Endodermal cell (in vitro differentiated cells): ENCODE data around the gene NKD1. TPM values are rescaled to one million over a fixed set of nuclear protein-coding genes. Genes with fewer than 3 reads are reported as not detected.

ENCODE experiments used
- DNase-seq: peaks from one replicate; pipeline ENCODE4 v3.0.0-alpha.2; 2017
- H3K27ac ChIP-seq: 2 replicates; pipeline ENCODE4 v1.5.1; 2013; ENCODE audit warnings: mild to moderate bottlenecking, low read depth, low read length, moderate library complexity
- H3K27me3 ChIP-seq: 2 replicates; pipeline ENCODE4 v1.6.1; 2013; ENCODE audit warnings: mild to moderate bottlenecking, low read length, moderate library complexity; ENCODE audit not compliant: insufficient read depth, control insufficient read depth, poor library complexity, severe bottlenecking
- H3K36me3 ChIP-seq: 2 replicates; pipeline ENCODE4 v1.7.0; 2013; ENCODE audit warnings: mild to moderate bottlenecking, low read length, moderate library complexity; ENCODE audit not compliant: control insufficient read depth, insufficient read depth
- H3K4me1 ChIP-seq: one replicate; pipeline ENCODE4 v1.7.0; 2013; ENCODE audit warnings: low read length; ENCODE audit not compliant: control insufficient read depth, insufficient read depth
- H3K4me3 ChIP-seq: 2 replicates; pipeline ENCODE4 v1.5.1; 2013; ENCODE audit warnings: mild to moderate bottlenecking, low read length, moderate library complexity
- H3K9ac ChIP-seq: 2 replicates; pipeline ENCODE4 v1.6.1; 2013; ENCODE audit warnings: mild to moderate bottlenecking, low read length, moderate library complexity; ENCODE audit not compliant: poor library complexity, severe bottlenecking; ENCODE audit errors: extremely low read depth
- H3K9me3 ChIP-seq: 2 replicates; pipeline ENCODE4 v1.6.1; 2013; ENCODE audit warnings: mild to moderate bottlenecking, low read length, moderate library complexity; ENCODE audit not compliant: control insufficient read depth
- H3K27ac Mint-ChIP-seq: 2 replicates; pipeline ENCODE4 v1.8.0; 2020; ENCODE audit warnings: mixed read lengths
- H3K27me3 Mint-ChIP-seq: 2 replicates; pipeline ENCODE4 v1.8.0; 2021; ENCODE audit warnings: mild to moderate bottlenecking, mixed read lengths; ENCODE audit not compliant: insufficient read depth
- H3K36me3 Mint-ChIP-seq: 2 replicates; pipeline ENCODE4 v1.8.0; 2020; ENCODE audit warnings: low read depth, mixed read lengths
- H3K4me1 Mint-ChIP-seq: 2 replicates; pipeline ENCODE4 v1.8.0; 2020; ENCODE audit warnings: mixed read lengths
- H3K4me3 Mint-ChIP-seq: 2 replicates; pipeline ENCODE4 v1.8.0; 2020; ENCODE audit warnings: mild to moderate bottlenecking, moderate library complexity, mixed read lengths
- H3K9me3 Mint-ChIP-seq: 2 replicates; pipeline ENCODE4 v1.8.0; 2020; ENCODE audit warnings: mild to moderate bottlenecking, mixed read lengths
- WGBS, 2 experiments: methylation state at CpG; one replicate each; pipeline versions ENCODE4 v1.1.5 to v1.1.7; 2013; ENCODE audit warnings: missing lambda C conversion rate in 2 of 2, mixed read lengths in 1 of 2; ENCODE audit not compliant: insufficient coverage in 1 of 2, insufficient read length in 1 of 2; 5-methylcytosine and 5-hydroxymethylcytosine counted together
- total RNA-seq, 2 donors: library from RNA; stranded (reverse); fragmentation: NEBNext Ultra II Directional in 1 of 2; extraction: Animal tissue kit (Norgen Biotek cat#: 25700) in 1 of 2; gene quantifications; 2 replicates in 1 of 2; 3 replicates in 1 of 2; pipeline ENCODE4 v1.2.1, GENCODE V29; 2021
- TF ChIP-seq, protein P1 (sequence below): fragments of 200-600 bp; sonication (generic); conservative IDR thresholded peaks from 2 replicates; pipeline ENCODE4 v1.5.0; 2021; ENCODE audit warnings: antibody characterized with exemption, mild to moderate bottlenecking

The NKD1 gene
- total RNA-seq, 2 donors from 2014 or later: 7.0 to 9.5 TPM

DNA sequence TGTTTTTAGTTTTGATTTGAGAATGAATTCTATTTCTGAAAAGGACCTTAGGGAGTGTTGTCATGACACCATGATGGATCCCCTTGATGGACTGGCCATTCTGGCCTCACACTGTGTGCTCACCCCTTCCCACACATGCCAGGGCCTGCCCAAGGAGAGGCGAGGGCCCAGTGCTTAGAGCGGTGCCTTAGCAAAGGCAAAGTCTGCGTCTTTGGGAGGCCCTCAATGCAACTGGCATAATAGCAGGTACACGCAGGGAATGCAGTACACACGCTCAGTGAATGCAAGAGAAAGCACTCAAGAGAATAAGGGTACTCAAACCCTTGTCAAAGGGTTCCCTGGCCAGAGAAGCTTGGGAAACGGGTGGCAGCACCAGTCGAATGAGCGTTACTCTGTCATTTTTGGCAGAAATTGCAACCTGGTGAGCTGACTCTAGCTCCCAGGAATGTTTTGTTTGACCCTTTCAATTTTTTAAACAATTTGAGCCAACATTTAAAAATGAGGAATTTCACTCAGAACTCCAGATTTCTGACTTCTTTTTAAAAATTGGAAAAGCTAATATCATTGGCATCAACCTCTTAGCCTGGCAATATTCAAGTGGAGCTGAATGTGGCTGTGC, 32.1 kb downstream of the NKD1 start:
- no peak overlapping the region for H3K27ac Mint-ChIP-seq
- peaks cover 3% of the 10 kb centered on the region for H3K4me1 Mint-ChIP-seq
- WGBS, 2 experiments: 93 to 97% methylated on average over 8 of the region's 8 CpGs

DNA sequence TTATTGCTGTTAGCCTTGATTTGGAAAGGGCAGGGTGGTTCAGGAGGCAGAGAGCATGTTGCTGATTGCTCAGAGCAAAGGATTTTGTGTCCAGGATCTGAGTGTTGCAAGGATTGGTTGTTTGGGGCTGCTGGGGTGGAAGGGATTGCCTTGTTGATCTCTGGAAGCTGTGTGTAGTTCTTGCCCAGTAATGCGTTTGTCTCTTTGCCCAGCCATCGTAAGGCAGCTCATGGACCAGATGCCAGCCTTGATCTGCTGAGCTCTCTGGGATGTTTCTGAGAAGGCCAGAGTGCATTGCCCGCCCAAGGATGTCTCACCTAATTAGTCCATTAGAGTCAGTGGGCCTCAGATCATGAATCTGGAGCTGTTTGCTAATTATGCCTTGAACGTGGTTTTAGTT, 33.6 kb downstream of the NKD1 start:
- Histone ChIP-seq H3K27me3 (peaks cover 11% of the 10 kb centered on the region), H3K4me1 (no peaks in the 10 kb centered on the region), H3K4me3 (no peak overlapping the region), H3K27ac (no peak overlapping the region), H3K9ac (no peak overlapping the region), H3K9me3 (peaks cover 4% of the 10 kb centered on the region), H3K36me3 (no peaks in the 10 kb centered on the region)
- no peak for DNase-seq
- TF ChIP-seq, protein P1, sequence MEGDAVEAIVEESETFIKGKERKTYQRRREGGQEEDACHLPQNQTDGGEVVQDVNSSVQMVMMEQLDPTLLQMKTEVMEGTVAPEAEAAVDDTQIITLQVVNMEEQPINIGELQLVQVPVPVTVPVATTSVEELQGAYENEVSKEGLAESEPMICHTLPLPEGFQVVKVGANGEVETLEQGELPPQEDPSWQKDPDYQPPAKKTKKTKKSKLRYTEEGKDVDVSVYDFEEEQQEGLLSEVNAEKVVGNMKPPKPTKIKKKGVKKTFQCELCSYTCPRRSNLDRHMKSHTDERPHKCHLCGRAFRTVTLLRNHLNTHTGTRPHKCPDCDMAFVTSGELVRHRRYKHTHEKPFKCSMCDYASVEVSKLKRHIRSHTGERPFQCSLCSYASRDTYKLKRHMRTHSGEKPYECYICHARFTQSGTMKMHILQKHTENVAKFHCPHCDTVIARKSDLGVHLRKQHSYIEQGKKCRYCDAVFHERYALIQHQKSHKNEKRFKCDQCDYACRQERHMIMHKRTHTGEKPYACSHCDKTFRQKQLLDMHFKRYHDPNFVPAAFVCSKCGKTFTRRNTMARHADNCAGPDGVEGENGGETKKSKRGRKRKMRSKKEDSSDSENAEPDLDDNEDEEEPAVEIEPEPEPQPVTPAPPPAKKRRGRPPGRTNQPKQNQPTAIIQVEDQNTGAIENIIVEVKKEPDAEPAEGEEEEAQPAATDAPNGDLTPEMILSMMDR: no peak
- Mint-ChIP-seq H3K4me3 (no peak overlapping the region), H3K9me3 (no peaks in the 10 kb centered on the region), H3K36me3 (no peaks in the 10 kb centered on the region), H3K27ac (no peak overlapping the region), H3K27me3 (peaks cover 17% of the 10 kb centered on the region), H3K4me1 (peaks cover 3% of the 10 kb centered on the region)
- 94 to 100% methylated on average over 3 to 4 of the region's 4 CpGs for WGBS, 2 experiments

More for the DNA sequence above, 32.1 kb downstream of the NKD1 start:
- Histone ChIP-seq H3K9ac (no peak overlapping the region), H3K4me3 (no peak overlapping the region), H3K27ac (no peak overlapping the region), H3K9me3 (no peaks in the 10 kb centered on the region), H3K4me1 (no peaks in the 10 kb centered on the region), H3K27me3 (peaks cover under 1% of the 10 kb centered on the region), H3K36me3 (no peaks in the 10 kb centered on the region)
- H3K36me3 Mint-ChIP-seq: no peaks in the 10 kb centered on the region
- peaks cover 3% of the 10 kb centered on the region for H3K27me3 Mint-ChIP-seq
- TF ChIP-seq, protein P1: no peak
- DNase-seq: no peak
- H3K4me3 Mint-ChIP-seq: no peak overlapping the region
- H3K9me3 Mint-ChIP-seq: no peaks in the 10 kb centered on the region

DNA sequence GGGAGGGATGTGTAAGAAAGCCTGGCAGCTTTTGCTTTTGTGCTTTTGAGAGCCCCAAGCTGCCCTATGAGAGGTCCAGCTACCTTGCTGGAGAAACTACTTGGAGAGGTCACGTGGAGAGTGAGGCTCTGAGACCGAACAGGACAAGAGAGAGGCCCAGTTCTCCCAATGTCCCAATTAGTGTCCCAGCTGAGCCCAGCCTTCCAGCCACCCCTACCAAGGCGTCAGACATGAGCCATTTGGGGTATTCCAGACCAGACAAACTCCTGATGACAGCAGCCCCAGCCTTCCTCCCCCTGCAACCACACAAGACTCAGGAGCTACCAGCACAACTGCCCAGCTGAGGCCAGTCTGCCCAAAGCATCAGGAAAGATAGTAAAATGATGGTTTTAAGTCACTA, 35.0 kb downstream of the NKD1 start:
- Histone ChIP-seq H3K27ac (no peak overlapping the region), H3K36me3 (no peaks in the 10 kb centered on the region), H3K9ac (no peak overlapping the region), H3K27me3 (peaks cover 11% of the 10 kb centered on the region), H3K9me3 (peaks cover 15% of the 10 kb centered on the region), H3K4me3 (no peak overlapping the region), H3K4me1 (no peaks in the 10 kb centered on the region)
- Mint-ChIP-seq H3K4me3 (no peak overlapping the region), H3K4me1 (peaks cover 3% of the 10 kb centered on the region), H3K27me3 (peaks cover 29% of the 10 kb centered on the region), H3K9me3 (peaks cover 4% of the 10 kb centered on the region), H3K27ac (peak overlapping the region; percentile 15), H3K36me3 (no peaks in the 10 kb centered on the region)
- DNase-seq: no peak
- WGBS, 2 experiments: 85 to 86% methylated on average over 1 to 3 of the region's 3 CpGs
- TF ChIP-seq, protein P1: no peak
